Lung microvascular endothelial cell (primary cell): ENCODE results near the gene SLCO3A1. TPM values are rescaled to one million over a fixed set of nuclear protein-coding genes. Genes with fewer than 3 reads are reported as not detected.
A peak's percentile ranks its signal among the peaks of the same experiment; 100 is the strongest.
"Not testable (repeated sequence)": the region's sequence is repeated elsewhere in the genome, so short reads cannot be mapped to it uniquely, and the experiment has no call there.

Source experiments
- DNase-seq, 2 donors: peaks; one replicate each; pipeline versions ENCODE4 v3.0.0 to v3.0.0-alpha.2; 2010; ENCODE audit warnings: low read depth in 2 of 2
- total RNA-seq: library from RNA; depleted of rRNA; stranded (reverse); fragments of >200 nt; gene quantifications from 2 replicates; pipeline ENCODE4 v1.2.1, GENCODE V29; 2014

The SLCO3A1 gene
- total RNA-seq, 1 donor from 2014 or later, result 0.20 TPM

DNA sequence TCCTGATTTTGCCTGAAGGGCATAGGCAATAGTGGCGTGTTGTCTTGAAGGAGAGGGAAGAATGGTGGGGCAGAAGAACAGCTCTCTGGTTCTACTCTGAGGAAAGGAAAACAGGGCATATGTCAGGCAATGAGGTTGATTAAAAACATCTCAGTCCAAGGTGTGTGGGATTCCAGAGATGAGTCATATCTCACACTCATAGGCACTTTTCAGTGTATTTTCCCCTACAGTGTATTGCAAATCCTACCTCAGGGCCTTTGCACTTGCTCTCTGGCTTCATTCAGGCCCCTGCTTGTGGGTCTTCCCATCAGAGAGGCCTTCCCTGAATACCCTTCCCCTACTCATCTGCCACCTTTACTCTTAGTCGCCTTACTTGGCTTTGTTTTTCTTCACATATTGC is 107.8 kb downstream of the SLCO3A1 start:
- DNase-seq, result no peak

DNA sequence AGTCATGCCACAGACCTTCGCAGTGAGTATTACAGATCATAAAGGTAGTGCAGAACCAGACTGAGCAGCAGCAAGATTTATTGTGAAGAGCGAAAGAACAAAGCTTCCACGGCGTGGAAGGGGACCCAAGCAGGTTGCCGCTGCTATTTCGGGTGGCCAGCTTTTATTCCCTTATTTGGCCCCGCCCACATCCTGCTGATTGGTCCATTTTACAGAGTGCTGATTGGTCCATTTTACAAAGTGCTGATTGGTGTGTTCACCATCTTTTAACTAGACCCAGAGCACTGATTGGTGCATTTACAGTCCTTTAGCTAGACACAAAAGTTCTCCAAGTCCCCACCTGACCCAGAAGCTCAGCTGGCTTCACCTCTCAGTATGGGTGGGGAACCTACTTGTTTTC is 110.2 kb downstream of the SLCO3A1 start:
- DNase-seq, result not testable (repeated sequence)

DNA sequence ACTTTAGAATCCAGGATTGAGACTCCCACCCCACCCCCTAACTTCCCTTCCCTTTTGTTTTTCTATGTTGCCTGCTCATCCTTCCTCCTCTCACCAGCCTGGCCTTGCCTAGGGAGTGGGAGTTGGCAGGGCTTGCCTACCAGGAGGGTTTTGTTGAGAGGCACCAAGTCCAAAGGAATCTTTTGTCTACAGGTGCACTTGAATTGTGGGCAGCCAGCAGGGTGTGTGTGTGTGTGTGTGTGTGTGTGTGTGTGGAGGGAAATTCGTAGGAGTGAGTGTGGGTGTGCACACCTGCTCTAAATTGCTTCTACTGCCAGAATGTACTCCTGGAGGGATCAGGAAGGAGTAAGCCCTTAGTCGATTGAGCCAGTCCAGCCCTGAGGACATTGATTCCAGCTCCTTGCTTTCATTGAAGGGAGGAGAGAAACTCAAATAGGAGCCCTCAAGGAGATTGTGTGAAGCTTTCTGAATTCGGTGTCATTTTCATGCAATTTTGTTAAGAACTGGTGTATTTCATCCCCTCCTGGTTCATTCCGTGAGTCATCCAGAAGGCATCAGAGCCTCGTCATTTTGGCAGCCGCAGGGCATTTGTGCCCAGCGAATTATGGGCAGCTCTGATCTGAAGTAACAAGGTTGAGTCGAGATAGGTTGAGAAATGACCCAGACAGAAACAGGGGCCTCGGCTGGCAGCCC is 112.1 kb downstream of the SLCO3A1 start:
- no peak for DNase-seq

DNA sequence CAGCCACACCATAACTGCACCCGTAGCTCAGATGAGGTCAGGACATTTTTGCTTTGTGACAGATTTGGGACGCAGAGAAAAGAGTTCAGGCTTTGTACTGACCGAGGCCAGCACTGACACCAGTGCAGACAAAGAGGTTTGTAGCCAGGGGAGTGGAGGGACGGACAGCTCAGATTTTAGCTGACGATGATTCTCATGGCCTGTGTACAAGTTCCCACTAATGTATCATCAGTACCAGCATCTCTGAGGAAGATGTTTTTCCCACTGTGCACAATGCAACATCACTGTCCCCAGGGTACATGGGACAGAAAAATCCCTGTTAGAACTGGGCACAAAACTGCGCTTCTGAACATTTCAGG is 112.7 kb downstream of the SLCO3A1 start:
- DNase-seq, result no peak

DNA sequence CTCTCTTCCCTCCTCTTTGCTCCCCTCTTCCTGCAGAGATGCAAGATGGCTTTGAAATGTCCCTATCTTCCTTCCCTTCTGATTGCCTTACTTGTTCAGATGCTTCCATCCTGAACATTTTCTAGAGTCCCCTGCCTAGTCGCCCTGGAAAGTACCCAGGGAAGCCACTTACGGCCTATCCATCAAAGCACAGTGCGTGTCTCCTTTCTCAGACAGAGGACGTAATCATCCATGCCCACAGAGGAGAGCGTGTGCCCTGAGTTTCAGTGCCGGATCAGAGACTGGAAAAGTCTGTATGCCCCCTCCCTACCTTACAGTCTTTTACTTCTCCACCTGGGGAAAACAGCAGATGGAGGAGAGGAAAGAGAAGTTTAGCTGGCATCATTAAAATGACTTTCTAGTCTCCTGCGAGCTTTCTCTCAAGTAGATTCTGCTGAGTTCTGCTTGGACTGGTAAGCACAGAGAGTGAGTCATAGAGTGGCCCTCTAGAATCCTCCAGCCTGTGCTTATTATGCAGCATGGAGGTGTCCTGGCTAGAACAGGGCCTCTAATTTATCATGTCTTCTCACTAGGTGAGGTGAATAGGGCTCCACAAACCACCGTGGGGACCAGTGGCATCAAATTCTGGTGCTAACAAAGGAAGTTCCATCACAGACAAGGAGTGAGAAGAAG is 114.6 kb downstream of the SLCO3A1 start:
- DNase-seq, result no peak

DNA sequence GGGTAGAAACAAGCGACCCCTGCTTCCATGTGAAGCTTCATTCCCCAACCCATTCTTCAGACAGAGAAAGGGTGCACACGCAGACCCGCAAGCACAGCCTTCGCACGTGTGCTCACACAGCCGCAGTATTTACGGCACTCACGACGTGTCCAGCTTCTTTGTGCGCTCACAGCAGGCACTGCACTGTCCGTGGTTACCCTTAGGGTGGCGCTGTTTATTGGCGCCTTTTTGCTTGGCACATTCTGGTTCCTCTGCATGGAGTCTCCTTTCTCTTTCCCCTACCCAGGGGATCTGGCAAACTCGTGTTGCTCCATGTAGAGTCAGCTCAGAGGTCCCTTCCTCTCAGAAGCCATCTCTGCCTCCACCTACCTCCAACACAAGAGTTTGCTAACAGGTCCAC is 115.1 kb downstream of the SLCO3A1 start:
- no peak for DNase-seq

DNA sequence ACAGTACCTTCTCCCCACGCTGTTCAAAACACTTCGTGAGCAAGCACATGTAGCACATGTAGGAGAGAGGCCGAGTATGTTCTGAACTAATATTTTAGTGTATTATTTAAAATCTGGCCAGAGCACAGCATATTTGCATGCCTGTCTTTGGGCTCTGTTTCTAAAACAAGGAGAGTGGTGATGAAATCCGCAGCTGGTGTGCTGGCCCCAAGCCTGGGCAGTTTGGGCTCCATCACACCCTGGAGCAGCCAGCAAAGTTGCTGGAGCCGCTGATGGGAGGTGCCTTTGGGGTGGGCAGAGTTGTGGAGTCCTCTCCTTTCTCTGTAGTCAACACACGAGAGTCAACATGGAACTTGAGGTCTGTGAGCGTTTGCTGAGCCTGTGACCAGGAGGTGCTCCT is 116.6 kb downstream of the SLCO3A1 start:
- DNase-seq, result no peak

DNA sequence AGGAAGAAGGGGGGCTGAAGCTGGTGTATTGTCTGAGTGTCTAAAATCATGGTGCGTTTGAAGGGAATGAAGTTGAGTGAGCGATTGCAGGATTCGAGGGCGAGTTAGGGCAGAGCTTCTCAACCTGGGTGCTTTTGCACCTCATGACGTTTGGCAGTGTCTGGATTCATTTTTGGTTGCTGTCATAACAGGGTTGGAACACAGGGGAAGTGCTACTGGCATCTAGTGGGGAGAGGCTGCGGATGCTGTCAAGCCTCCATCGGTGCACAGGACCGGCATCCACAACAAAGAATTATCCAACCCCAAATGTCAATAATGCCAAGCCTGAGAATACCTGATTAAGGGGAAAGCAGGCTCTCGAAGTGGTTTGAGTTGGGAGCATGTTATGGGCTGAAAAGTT is 120.0 kb downstream of the SLCO3A1 start:
- no peak for DNase-seq

DNA sequence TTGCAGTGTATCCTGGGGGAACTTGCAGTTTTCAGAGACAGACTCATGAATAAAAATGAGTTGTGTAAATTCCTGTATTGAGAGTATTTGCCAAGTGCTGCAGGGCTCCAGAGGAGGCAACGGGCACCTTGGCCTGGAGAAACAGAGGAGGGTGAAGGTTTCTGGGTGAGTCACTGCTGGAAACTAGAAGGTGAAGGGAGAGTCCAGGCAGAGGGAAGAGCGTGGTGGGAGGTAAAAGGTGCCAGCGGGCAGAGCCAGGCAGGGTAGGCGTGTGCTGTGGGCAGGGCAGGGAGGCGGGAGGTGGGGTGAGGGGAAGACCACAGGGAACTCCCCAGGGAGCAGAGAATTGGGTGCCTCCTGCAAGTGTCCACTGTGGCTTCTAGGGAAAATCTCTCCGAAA is 120.8 kb downstream of the SLCO3A1 start:
- DNase-seq, result no peak

DNA sequence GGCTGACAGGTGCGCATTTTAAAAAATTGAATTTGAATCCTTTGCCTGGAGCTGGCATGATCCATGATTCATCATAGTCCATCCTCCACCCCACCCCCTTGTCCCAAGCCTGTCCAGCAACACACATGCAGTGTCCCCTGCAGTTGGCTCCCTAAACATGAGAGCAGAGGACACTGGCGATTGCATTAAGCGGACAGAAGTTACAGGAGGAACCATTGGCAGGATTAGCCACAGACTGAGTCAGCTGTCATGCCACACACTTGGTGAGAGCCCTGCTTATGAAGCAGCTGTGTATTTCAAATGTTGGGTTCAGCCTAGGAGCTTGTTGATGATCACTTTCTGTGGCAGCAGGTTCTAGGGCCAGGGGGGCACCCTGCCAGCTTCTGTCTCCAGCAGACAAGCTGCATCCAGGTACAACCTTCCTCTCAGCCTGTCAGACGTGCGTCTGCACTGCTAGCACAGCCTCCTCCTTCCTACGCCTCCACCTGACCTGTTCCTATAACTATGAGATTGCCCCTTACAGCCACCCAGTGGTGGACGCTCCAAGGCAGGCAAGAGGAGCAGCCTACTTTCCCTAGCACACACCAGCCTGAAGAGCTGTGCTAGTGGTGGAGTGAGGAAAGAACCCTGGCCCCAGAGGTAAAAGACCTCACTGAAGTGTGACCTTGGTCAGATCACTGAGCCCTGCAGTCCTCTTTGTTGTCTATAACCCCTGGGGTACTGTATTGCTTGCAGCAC is 121.9 kb downstream of the SLCO3A1 start:
- no peak for DNase-seq

DNA sequence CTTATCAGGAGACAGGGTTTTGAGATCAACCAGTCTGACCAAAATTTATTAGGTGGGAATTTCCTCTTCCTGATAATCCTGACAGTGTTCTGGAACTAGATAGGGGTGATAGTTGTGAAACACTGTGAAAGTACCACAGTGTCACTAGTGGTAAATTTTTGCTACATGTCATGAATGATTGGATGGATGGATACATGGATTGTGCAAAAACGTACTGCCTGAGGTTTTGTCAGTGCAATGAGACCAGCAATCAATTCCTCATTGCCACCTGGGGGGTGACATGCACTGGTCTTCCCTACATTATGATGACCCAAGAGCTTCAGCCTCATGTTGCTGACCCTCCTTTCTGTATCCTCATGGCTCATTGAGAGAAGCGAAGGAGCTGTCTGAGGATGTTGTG is 123.5 kb downstream of the SLCO3A1 start:
- DNase-seq, result no peak

DNA sequence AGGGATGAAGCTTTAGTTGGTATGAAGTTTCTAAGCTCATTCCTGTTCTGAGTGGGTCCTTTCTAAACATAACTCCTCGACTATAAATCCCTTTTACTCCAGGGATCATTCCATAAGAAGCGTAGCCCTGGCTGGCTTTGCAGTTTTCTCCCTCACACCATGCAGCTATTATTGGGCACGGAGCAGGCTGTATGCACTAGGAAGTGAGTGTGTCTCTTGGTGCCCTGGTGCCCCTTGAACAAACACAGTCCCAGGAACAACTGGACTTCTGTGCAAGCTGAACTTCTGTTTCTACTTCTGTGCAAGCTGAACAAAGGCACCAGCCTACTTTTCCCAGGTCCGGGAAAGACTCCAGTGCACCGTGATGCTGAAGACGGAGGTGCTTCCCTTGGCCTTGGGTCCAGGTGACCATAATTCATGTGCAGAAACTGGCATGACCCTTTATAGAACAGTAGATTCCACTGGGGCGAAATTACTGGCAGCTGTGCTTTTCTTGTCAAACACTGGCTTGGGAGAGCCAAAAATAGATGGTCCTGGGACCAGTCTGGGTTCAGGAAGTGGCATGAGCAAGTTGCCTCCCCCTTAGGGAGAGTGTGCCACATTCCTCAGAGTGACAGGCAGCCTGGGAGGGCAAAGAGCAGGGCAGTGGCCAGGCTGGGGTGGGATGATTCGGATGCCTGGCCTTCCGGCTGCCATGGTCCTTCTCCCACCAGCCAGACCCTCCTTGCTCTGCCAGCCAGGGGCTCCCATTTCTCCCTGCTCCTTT is 127.2 kb downstream of the SLCO3A1 start:
- no peak for DNase-seq

DNA sequence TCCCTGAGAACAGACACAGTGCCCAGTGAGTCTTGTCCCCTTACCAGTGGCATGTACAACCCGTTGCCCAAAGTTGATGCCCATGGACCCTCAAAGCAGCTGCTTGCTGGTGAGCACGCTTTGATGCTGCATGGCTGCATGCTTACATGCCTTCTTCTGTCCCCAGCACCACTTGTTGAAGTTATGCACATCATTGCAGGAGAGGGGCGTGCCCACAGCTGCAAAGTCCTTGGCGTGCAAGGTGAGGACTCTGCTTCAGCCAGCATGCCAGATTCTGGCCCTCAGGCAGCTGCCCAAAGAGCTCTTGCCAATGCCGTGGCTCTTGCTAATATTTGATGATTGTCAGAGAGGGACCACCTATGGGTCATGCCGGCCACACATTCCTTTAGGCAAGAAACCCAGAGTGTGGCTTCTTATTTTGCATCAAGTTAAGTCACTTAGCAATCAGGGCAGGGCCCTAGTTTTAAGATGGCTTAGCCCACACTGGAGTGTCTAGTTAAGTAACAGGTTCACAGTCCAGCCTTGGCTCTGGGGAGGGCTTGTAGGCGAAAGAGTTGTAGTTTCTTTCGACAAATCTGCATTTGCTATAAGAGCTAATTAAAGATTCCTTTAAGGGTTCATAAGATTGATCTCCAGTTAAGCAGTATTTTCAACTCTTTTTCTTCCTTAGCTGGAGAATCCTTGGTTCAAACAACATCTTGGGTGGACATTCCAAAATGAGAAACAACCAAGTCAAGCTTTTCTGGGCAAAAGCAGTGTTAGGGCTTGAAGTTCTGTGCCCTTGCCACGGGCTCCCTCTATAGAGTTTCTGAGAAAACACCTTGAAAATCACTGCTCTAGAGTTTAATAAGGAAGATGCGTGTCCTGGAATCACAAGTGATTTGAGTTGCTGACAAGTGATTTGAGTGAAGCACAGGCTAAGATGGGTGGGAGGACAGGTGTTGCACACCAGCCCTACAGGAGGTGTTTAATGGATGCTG is 128.6 kb downstream of the SLCO3A1 start:
- peak in 1 of 2 donors; percentile 5 for DNase-seq

DNA sequence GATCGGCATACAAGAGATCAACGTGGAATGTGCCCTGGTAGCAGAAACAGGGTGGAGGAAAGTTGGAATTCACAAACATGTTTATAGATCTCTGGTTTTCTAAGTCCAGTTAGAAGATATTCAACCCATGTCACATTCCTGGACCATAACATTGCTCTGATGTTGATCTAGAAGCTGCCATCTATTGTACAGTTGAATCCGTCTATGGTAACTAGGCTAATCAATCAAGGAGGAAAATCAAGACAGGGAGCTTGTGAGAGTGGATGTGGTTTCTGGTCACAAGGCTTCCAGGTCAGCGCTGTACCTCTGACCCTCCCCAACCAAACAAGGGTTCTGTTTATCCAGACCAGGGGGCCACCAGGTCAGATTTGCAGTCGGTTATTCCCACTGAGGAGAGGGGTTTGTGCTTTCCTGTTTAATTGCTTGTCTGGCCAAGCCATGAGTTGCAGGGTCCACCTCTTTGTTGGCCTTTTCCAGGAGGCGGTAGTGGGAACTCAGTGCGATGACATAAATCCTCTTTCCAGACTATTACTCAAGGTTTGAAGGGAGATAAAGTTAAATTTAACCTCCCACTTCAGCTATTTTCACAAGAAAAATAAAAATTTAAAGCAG is 130.3 kb downstream of the SLCO3A1 start:
- DNase-seq, result no peak

DNA sequence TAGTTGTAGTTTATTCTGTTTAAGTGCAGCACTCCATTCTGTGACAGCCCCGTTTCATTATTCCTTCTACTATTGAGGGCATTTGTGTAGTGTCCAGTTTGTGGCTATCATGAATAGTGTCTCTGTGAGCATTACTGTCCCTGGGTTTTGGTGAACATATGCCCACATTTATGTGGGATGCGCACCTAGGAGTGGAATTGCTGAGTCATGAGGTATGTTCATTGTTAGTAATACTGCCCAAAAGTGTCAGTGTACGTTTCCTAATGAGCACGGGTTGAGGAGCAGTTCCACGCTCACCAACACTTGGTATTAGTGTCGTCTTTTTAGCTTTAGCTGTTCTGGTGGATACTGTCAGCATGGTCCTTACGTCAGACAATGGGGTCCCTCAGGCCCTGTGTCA is 131.8 kb downstream of the SLCO3A1 start:
- no peak for DNase-seq

DNA sequence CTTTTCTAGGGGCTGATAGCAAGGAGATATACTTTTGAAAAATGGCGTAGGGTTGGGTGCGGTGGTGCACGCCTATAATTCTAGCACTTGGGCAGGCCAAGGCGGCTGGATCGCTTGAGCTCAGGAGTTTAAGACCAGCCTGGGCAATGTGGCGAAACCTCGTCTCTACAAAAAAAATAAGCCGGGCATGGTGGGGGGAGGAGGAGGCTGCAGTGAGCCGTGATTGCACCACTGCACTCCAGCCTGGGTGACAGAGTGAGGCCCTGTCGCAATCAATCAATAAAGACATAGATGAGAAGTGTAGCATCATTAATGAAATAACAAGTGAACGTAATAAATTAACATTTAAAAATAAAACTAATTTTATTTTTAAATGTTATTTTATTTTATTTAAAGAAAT is 134.6 kb downstream of the SLCO3A1 start:
- DNase-seq, result no peak

DNA sequence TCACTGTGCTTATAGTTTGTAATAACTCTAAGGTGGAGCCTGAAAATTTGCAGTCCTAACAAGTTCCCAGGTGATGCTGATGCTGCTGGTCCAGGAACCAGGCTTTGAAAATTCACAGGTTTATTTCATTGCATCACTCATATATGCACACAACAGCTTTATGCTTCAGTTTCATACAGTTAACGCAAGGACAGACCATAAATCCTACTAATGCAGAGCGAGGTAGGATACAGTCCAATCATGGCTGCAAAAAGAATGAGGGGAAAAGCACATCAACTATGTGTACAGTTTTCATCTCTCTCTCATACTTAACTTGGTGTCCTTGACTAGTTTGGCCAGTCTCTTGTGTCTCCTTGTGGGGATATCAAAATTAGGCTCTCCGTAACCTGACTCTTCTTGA is 135.1 kb downstream of the SLCO3A1 start:
- no peak for DNase-seq

DNA sequence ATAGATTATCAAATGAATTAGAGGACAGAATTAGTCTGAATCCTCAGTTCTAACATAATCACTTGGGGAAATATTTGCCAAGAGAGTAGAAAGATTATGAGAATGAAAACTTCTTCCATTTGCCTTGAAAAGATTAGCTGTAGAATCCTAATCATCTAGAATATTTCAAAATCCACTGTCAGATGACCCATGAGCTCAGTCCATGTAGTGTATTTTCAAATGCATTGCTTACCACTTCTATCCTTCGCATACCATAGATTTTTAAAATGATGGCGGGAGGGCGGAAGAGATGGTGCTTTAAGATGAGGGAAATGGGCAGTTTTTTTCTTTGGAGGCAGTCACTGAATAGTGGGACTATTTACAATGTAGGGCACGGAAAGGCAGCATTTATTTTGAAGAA is 136.3 kb downstream of the SLCO3A1 start:
- DNase-seq, result no peak

DNA sequence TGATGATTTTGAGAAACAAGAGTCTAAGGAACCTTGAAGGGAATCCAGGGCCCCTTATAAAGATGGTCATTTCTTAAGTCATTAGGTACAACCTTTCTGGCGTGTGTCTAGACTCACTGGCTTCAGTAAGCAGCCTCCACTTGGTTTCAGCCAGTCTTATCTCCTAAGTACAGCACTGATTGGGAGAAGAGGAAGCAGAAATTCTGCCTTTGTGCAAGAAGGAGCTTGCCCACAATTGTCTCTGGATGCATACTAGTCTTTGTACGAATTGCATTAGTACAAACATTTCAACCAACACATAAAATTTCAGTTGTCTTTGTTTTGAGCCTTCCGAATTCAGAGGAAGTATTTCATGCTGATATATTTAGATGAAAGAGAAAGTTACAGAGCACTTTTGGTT is 139.4 kb downstream of the SLCO3A1 start:
- DNase-seq, result no peak

DNA sequence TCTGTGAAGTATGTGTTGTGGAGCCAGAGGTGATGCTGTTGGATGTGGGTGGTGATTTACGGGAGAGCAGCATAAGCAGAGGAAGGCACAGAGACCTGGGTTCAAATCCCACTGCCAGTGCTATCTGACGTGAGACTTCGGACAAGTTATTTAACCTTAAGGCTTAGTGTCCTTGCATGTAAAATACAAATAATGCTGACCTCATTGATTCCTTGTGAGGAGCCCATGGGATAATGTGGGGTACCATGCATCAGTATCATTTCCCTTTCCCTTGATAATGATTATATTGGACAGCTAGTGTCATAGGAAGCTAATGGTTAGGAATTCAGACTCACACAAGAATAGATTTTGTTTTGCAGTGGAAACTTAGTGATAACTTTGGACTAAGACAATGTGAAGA is 141.6 kb downstream of the SLCO3A1 start:
- no peak for DNase-seq
